ENCODE data around the gene PLXNB1. TPM values are rescaled to one million over a fixed set of nuclear protein-coding genes. Genes with fewer than 3 reads are reported as not detected.

Gene PLXNB1
- total RNA-seq, 4 donors from 2014 or later: 150 to 455 (median 312) TPM

DNA sequence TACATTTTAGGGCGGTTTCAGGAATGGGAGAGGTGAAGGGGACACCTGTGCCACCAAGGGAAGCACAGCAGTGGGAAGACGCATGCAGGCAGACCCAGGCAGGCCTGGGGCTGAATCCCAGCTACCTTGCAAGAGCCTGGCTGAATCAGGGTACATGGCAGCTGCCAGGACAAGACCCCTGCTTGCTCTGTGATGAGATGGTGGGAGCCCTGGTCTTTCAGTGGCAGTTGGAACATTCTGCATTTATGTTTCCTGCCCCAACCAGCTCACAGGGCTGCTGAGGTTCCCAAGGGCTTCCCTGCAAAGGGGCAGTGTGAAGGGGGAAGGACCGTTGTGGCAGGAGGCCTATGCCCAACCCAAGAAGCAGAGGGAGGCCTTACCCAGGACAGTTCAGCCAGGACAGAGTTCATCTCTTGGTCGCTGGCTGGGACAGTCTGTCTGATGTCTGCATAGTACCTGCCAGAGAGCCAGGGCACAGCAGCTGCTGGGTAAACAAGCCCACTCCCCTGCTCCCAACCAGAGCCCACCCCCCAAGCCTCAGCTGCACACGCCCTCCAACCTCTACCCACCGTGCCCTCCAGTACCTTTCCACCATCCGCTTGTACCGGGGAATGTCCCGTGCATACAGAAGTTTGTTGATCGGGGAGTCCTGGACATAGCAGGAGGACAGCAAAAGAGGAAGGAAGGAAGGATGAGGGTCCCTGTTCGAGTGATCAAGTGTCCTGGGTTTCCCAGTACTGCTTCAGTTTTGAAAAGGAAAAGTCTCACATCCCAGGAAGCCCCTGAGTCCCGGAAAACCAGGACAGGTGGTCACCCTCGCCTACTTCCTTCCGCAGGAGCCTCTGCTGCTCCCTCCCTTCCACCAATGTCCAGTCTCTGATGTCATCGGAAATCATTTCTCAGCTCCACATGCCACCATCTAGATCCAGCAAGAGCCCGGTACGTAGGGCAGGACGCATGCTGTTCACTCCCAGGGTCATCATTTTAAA is 23.1 kb downstream of the PLXNB1 start:
- Histone ChIP-seq H3K36me3 (peaks cover 0 to 75% (median 0%) of the 10 kb centered on the region in 3 donors), H3K9me3 (no peaks in the 10 kb centered on the region), H3K27ac (no peak overlapping the region), H3K27me3 (no peaks in the 10 kb centered on the region), H3K4me1 (no peaks in the 10 kb centered on the region), H3K4me3 (no peak overlapping the region)
- no peak for TF ChIP-seq POLR2A (IDR thresholded peaks at IDR 0.05)
- TF ChIP-seq, protein P1, sequence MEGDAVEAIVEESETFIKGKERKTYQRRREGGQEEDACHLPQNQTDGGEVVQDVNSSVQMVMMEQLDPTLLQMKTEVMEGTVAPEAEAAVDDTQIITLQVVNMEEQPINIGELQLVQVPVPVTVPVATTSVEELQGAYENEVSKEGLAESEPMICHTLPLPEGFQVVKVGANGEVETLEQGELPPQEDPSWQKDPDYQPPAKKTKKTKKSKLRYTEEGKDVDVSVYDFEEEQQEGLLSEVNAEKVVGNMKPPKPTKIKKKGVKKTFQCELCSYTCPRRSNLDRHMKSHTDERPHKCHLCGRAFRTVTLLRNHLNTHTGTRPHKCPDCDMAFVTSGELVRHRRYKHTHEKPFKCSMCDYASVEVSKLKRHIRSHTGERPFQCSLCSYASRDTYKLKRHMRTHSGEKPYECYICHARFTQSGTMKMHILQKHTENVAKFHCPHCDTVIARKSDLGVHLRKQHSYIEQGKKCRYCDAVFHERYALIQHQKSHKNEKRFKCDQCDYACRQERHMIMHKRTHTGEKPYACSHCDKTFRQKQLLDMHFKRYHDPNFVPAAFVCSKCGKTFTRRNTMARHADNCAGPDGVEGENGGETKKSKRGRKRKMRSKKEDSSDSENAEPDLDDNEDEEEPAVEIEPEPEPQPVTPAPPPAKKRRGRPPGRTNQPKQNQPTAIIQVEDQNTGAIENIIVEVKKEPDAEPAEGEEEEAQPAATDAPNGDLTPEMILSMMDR (IDR thresholded peaks at IDR 0.05): no peak
- DNase-seq: peak in 2 of 3 donors; percentile 9 to 34

DNA sequence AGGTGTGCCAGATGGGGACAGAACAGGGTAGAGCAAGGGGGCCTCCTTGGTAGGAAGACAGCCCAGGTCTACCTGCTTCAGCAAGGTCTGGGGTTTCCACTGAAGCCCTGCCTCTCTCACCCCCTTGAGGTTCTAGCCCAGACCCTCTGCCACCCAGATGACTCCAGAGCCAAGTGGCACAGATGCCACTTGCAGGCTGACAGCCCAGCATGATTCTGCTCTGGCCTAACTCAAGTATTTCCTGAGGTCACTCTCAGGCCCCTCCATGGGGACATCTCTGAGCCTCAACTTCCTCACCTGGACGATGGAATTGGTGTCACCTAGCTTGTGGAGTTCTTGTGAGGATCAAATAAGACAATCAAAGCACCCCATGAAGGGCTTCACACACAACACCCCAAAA is 23.9 kb downstream of the PLXNB1 start:
- H3K9me3 ChIP-seq: no peaks in the 10 kb centered on the region
- H3K4me3 ChIP-seq: no peak overlapping the region
- DNase-seq: no peak
- H3K27ac ChIP-seq: no peak overlapping the region
- no peaks in the 10 kb centered on the region for H3K4me1 ChIP-seq
- peaks cover 0 to 68% (median 0%) of the 10 kb centered on the region in 3 donors for H3K36me3 ChIP-seq
- TF ChIP-seq POLR2A (IDR thresholded peaks at IDR 0.05): no peak
- TF ChIP-seq, protein P1 (IDR thresholded peaks at IDR 0.05): no peak
- no peaks in the 10 kb centered on the region for H3K27me3 ChIP-seq

DNA sequence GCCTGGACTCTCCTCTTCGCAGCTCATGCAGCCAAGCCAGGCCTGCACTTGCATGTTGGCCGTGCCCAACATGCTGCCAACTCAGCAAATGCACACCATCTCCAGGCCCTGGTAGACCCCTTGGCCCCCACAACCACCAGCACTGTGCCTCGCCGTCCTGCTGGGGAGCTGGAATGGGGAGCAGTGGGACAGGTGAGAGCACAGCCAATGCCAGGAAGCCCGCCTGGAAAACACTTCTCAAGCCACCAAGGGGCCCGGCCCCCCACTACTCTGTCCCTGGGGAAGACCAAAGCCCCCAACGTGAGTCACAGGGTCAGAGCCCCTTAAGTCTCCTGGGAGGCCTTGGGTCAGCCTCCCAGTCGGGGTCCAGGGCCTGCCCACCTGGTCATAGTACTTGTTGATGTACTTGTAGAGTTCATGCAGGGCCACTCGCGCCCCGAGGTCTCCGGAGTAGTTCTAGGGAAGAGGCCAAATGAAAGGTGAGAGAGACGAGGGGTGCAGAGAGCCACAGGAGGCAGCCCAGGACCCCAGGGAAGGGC is 24.5 kb downstream of the PLXNB1 start:
- Histone ChIP-seq H3K36me3 (peaks cover 0 to 62% (median 0%) of the 10 kb centered on the region in 3 donors), H3K27me3 (no peaks in the 10 kb centered on the region), H3K4me3 (no peak overlapping the region), H3K9me3 (no peaks in the 10 kb centered on the region), H3K4me1 (no peaks in the 10 kb centered on the region), H3K27ac (no peak overlapping the region)
- no peak for TF ChIP-seq POLR2A (IDR thresholded peaks at IDR 0.05)
- TF ChIP-seq, protein P1 (IDR thresholded peaks at IDR 0.05): no peak
- DNase-seq: peak; percentile 10 to 41 (median 40)

DNA sequence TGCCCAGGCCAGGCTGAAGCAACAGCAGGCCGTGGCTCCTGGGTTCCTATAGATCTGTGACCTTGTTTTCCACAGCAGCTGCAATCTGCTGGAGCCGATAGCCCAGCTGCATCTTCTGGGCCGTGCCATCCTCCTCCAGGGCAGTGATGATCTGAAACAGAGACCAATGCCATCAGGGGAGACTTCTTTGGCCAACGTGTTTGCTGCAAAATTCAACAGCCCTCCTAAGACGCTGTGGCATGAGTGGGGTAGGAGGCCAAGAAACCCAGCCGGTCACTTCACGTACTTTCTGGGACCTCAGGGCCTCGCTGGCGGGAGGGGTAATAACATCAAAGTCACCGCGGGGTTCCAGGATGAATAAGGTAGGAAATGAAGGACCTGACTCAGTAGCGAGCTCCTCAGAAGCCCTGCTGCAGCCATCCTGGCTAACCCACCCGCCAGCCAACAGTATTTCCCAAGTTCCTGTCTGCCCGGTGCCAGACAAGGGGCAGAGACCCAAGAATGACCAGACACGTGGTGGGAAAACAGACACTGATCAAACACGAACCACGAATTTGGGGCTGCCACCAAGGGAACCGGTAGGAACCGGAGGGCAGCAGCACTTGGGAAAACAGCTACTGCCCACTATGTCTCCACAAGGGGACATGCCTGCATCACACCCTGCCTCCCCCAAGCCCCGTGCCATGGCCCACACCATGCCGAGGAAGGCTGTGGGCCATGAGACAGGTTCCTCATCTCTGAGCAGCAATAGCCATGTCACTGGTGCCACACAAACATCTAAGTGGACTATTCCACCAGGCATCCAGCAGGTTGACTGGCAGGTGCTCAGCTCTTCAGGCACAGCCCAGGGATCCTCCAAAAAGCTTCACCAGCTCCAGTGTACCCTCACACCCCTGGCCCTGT is 25.2 kb downstream of the PLXNB1 start:
- Histone ChIP-seq H3K9me3 (no peaks in the 10 kb centered on the region), H3K4me3 (no peak overlapping the region), H3K27me3 (no peaks in the 10 kb centered on the region), H3K4me1 (no peaks in the 10 kb centered on the region), H3K27ac (no peak overlapping the region), H3K36me3 (peaks cover 0 to 55% (median 0%) of the 10 kb centered on the region in 3 donors)
- DNase-seq: peak; percentile 6 to 43 (median 36)
- TF ChIP-seq, protein P1 (IDR thresholded peaks at IDR 0.05): no peak
- TF ChIP-seq POLR2A (IDR thresholded peaks at IDR 0.05): no peak
